ENCODE results near the gene MDN1.
A peak's percentile ranks its signal among the peaks of the same experiment; 100 is the strongest.

Gene MDN1

GRCh38 chr6:89690944-89691324, 128.7 kb downstream of the MDN1 start:
- no peak for DNase-seq (ENCODE audit: low spot score)

- DNase-seq (ENCODE audit: low spot score) = no peak
These were observed 129.9 kb downstream of the MDN1 start for GRCh38 chr6:89689732-89690131.

- no peak for DNase-seq (ENCODE audit: low spot score)
These were observed 131.3 kb downstream of the MDN1 start for GRCh38 chr6:89688328-89688727.

GRCh38 chr6:89685311-89685710, 134.3 kb downstream of the MDN1 start:
- DNase-seq (ENCODE audit: low spot score) = no peak

- DNase-seq (ENCODE audit: low spot score) = no peak
These were observed 136.6 kb downstream of the MDN1 start for GRCh38 chr6:89682991-89683390.

- DNase-seq (ENCODE audit: low spot score) = no peak
These were observed 137.5 kb downstream of the MDN1 start for GRCh38 chr6:89681983-89682564.

DNA sequence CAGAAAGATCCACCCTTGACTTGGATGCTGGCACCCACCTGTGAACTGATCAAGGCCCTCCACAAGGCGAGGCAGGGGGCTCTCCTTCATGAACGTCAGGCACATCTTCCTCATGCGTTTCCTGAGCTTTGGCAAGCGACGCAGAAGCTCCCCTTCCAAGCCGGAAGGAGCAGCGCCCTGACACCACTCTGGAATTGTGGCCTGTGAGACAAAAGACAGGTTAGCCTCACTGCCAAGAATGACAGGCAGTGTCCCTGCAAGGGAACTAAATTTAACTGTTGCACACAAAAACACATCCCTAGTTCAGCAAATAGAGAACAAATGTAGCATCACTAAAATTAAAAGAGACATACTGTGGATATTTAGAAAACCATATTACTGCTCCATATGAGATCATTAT, 139.0 kb downstream of the MDN1 start:
- peak; percentile 25 for DNase-seq (ENCODE audit: low spot score)

GRCh38 chr6:89680150-89680549, 139.4 kb downstream of the MDN1 start:
- DNase-seq (ENCODE audit: low spot score) = no peak

- no peak for DNase-seq (ENCODE audit: low spot score)
These were observed 140.1 kb downstream of the MDN1 start for GRCh38 chr6:89679215-89680120.

- no peak for DNase-seq (ENCODE audit: low spot score)
These were observed 141.1 kb downstream of the MDN1 start for GRCh38 chr6:89678531-89678930.

DNA sequence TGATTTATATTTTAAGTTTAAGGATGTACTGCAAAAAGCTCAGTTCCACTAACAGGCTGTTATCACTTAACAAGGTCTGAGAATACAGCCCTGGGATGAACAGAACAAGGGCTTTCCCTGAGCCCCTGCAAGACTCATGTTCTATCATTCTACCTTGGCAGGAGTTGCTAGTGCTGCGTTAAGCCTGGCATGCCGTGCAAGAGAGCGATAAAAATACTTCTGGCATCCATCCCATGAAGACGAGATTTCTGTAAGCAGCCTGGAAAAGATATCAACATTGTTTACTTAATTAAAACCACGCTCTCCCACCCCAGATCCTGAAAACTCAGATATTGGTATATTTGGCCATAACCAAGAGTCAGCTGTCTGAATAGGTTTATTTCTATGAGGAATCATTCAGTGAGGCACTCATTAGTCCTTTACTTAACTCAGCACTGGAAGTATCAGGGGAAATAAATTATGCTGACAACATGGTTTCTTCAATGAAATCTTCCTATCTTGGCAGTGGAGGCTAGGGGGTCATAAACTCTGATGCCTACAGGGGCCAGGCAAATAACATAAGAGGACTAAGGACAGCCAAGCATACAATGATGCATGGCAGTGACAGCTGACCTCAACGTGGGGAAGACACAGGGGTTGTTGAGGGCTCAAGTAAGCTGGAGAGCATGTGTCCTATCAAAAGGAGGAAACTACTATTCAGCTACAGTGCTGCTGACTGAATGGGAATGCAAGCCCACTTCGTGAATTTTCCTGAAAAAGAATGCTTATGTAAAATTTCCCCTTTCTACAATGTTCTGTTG, 143.4 kb downstream of the MDN1 start:
- peak; percentile 51 for DNase-seq (ENCODE audit: low spot score)

DNA sequence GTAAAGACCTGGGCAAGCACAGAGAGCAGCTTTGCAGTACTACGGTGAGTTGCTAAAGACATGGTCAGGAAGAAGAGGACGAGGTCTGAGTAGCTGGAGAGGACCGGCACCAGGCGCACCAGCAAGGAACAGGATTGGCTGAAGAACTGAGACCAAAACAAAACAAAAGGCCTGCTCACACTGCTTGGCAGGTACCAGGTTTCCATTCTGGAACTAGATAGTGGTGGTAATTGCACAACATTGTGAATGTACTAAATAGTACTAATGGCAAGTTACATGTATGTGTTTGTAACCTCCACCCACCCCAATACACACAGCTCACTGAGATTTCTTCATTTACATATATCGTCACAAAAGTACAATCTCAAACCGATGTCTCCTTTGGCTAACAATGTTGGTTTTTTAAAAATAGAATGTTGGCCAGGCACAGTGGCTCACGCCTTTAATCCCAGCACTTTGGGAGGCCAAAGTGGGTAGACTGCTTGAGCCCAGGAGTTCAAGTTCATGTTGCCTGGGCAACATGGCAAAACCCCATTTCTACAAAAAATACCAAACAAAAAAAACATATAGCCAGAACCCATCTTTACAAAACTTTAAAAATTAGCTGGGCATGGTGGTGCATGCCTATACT, 148.5 kb downstream of the MDN1 start:
- no peak for DNase-seq (ENCODE audit: low spot score)

DNA sequence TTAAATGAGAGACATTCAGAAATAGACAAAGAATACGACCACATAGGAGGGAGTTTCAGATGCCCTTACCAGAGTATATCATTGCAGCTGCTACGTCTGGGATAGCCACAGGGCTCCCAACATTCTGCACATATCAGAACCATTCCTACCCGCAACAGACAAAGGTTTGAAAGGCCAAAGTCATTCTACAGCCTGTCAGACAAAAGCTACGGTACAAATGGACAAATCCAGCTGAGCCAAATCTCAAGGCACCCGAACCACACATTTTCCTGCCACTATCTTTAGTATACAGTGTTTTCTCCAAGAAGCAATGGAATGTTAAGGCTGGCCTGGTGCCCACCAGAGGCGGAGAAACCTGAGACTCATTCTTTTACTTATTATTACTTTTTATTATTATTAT, 150.6 kb downstream of the MDN1 start:
- DNase-seq (ENCODE audit: low spot score) = no peak

DNA sequence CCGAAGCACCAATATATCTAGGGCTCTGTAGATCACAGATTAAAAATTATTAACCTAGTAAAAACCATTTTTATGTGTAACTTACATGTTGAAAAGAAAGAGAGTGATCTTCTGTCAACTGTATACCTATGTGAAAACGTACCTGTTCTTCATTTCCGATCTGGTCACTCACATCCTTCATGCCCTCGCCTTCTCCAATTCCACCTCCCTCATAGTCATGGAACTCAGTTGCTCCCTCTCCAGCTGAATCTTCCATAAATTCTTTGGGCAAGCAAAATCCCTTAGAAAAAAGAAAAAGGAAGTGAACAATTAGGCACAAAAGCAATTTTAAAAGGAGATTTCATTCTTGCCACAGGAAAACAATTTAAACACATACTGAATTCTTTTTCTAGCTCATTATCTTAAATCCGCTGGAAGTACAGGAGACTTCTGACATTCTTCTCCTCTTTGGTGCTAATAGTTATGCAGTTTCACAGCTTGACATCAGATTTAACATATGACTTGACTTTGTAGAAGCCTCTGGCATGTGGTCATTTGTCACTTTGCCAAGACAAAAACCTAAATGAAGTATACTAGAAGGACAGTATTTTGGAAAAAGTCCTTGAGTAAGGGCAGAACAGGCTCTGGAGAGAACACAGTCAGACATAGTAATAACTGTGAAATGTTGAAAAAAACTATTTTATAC, 151.6 kb downstream of the MDN1 start:
- DNase-seq (ENCODE audit: low spot score) = peak; percentile 15

DNA sequence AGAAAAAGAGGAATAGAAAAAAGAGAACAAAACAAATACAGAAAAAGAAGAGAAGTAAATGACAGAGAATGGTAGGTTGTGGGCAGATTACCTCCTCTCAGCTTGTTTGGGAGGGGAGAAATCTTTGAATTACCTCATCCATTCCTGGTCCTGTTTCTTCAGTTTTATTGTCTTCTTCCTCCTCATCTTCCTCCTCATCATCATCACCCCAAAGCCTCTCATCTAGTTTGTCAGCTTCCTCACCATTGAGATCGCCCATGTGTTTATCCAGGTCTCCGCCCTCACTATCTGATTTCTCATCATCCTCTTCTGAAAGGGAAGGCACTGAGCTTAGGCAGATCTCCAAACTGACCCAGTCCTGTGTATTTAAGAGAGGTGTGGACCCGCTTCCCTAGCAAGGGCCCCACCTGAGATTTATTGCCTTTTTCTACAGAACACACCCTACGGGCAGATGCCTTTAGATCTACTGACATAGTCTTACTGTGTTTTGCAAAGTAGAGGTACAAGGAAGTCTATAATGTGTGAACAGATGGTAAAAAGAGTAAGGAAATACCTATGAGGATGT, 156.9 kb downstream of the MDN1 start:
- no peak for DNase-seq (ENCODE audit: low spot score)

- DNase-seq (ENCODE audit: low spot score) = no peak
These were observed 158.0 kb downstream of the MDN1 start for GRCh38 chr6:89661559-89661958.

DNA sequence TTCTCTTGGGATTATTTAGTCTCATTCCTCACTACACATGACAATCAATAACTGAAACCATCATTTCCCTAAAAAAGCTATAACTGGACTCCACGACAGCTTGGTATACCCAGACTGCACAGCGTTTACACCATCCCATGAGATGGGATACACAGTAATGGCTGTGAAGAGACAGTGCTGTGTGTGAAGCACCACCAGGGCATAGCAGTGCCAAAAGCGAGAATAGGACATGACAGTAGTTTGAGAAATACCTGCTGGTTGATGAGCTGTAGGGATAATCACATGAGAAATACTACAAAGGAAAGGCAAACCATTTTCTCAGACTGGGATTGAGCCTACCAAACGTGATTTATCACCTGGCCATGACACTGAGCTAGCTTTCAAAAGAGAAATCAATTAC, 158.6 kb downstream of the MDN1 start:
- DNase-seq (ENCODE audit: low spot score) = no peak

- no peak for DNase-seq (ENCODE audit: low spot score)
These were observed 162.0 kb downstream of the MDN1 start for GRCh38 chr6:89657445-89658158.

- DNase-seq (ENCODE audit: low spot score) = no peak
These were observed 164.5 kb downstream of the MDN1 start for GRCh38 chr6:89655122-89655521.

DNA sequence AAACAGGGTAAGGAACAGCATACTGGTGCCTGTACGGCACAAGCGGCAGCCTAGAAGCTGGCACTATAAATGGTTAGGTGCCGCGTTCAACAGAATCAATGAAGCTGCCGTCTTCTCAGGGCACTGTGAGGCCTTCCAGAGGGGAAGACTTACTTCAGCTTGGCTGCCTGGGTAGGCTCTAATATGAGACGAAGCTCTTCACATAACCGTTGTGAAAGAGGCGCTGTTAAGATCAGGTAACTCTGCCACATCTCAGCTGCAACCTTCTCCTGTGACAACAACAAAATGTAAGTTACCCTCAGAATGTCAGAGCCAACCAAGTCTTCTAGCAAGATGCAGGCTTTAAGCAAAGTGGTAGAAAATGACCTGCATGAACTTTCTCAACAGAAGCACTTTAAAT, 169.0 kb downstream of the MDN1 start:
- no peak for DNase-seq (ENCODE audit: low spot score)

DNA sequence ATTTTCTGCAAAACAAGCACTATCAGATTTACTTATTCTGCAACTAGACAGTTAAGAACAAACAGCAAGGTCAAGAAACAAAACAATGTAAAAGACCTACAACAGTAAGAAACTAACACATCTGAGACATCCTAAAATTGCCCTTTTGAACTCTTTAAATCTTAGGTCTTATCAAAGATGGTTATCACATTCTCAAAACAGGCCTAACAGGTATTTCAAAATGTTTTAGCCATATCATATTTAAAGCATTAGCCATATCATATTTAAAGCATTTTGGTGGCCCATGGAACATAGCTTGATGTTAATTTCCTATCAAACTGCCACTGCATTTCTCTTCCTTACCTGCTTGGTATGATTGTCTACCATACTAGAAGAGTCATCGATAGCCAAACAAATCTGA, 169.9 kb downstream of the MDN1 start:
- no peak for DNase-seq (ENCODE audit: low spot score)

All from cerebellar cortex (tissue), 1 donor.